K562 (cell line): ENCODE measurements around the gene JUN. TPM values are rescaled to one million over a fixed set of nuclear protein-coding genes. Genes with fewer than 3 reads are reported as not detected.

Experiments
- KLF1 ChIP-seq: fragments of 450-650 bp; IDR thresholded peaks from 2 replicates; pipeline ENCODE4 v1.6.1; 2016; ENCODE audit warnings: missing genetic modification characterization, missing compliant biosample characterization
- MEIS2 ChIP-seq: fragments of 450-650 bp; IDR thresholded peaks from 2 replicates; pipeline ENCODE4 v1.6.1; 2014; ENCODE audit warnings: mild to moderate bottlenecking; ENCODE audit not compliant: partially characterized antibody
- PHF20 ChIP-seq: fragments of 450-650 bp; IDR thresholded peaks from 2 replicates; pipeline ENCODE4 v1.6.1; 2018; ENCODE audit not compliant: partially characterized antibody
- PHTF2 ChIP-seq: fragments of 250-450 bp; sonication (Bioruptor Pico); IDR thresholded peaks from 2 replicates; pipeline ENCODE4 v1.5.0; 2021; ENCODE audit warnings: mild to moderate bottlenecking
- POLR2H ChIP-seq: IDR thresholded peaks from 2 replicates; pipeline ENCODE4 v1.6.1; 2016; ENCODE audit warnings: missing genetic modification characterization, low read depth, mild to moderate bottlenecking, control low read depth, missing compliant biosample characterization, moderate library complexity
- SAP30 ChIP-seq: fragments of 200-600 bp; sonication (generic); IDR thresholded peaks from 2 replicates; pipeline ENCODE4 v1.6.1; 2012; ENCODE audit warnings: borderline replicate concordance, low read depth, mild to moderate bottlenecking, moderate library complexity, low read length, control low read depth, inconsistent platforms; ENCODE audit not compliant: insufficient read depth, poor library complexity, severe bottlenecking
- SIN3A ChIP-seq, 2 experiments: fragments of 150-350 bp in 1 of 2; IDR thresholded peaks; 2 replicates each; pipeline ENCODE4 v1.6.1; 2011 to 2016; ENCODE audit warnings: borderline replicate concordance in 2 of 2, low read depth in 2 of 2, low read length in 2 of 2, mild to moderate bottlenecking in 2 of 2, moderate library complexity in 2 of 2; ENCODE audit not compliant: control insufficient read depth in 1 of 2
- STAG1 ChIP-seq: sonication (generic); formaldehyde crosslinking; IDR thresholded peaks from 2 replicates; pipeline ENCODE4 v1.5.0; 2020; ENCODE audit warnings: missing genetic modification reagents, borderline replicate concordance
- TCF3 ChIP-seq: sonication (generic); formaldehyde crosslinking; IDR thresholded peaks from 2 replicates; pipeline ENCODE4 v1.4.0; 2020; ENCODE audit warnings: mild to moderate bottlenecking, missing genetic modification reagents
- XRCC3 ChIP-seq: fragments of 450-650 bp; IDR thresholded peaks from 2 replicates; pipeline ENCODE4 v1.6.1; 2017; ENCODE audit warnings: mild to moderate bottlenecking, moderate library complexity
- ZNF586 ChIP-seq: fragments of 450-650 bp; formaldehyde crosslinking; conservative IDR thresholded peaks from 2 replicates; pipeline ENCODE4 v1.4.0; 2020; ENCODE audit warnings: mild to moderate bottlenecking, moderate library complexity
- polyA plus RNA-seq, 8 experiments: library from polyadenylated mRNA; depleted of rRNA in 4 of 8; stranded (reverse) in 5 of 8; unstranded in 3 of 8; fragments of >200 nt; fragmentation: Nextera tagmentation in 2 of 8; fragmentation: Illumina TruSeq in 1 of 8; extraction: Ambion mirVana in 2 of 8; extraction: Trizol in 1 of 8; gene quantifications; 2 replicates each; pipeline versions ENCODE4 v1.2.1 to v1.2.3, GENCODE V29; 2011 to 2014; ENCODE audit warnings: inconsistent platforms in 1 of 8, missing spikeins in 1 of 8
- total RNA-seq, 7 experiments: library from RNA; depleted of rRNA in 6 of 7; stranded (reverse); fragments of >200 nt in 6 of 7; fragmentation: Illumina TruSeq in 2 of 7; extraction: Trizol in 2 of 7; gene quantifications; 2 replicates each; pipeline versions ENCODE4 v1.2.1 to v1.2.3, GENCODE V29; 2011 to 2021; ENCODE audit warnings: low replicate concordance in 1 of 7
- TF ChIP-seq, protein P1 (sequence below): fragments of 250-450 bp; sonication (Bioruptor Pico); IDR thresholded peaks from 2 replicates; pipeline ENCODE4 v1.5.0; 2020; ENCODE audit warnings: mild to moderate bottlenecking
- TF ChIP-seq, protein P2 (sequence below): fragments of 450-650 bp; formaldehyde crosslinking; IDR thresholded peaks from 2 replicates; pipeline ENCODE4 v1.4.0; 2020; ENCODE audit warnings: mild to moderate bottlenecking, moderate library complexity
- TF ChIP-seq, protein P3 (sequence below), 3 experiments: fragments of 200-800 bp in 1 of 3; fragments of 250-450 bp in 1 of 3; fragments of 450-650 bp in 1 of 3; sonication (Bioruptor Pico) in 1 of 3; sonication (Bioruptor generic) in 1 of 3; formaldehyde crosslinking in 1 of 3; IDR thresholded peaks; 2 replicates each; pipeline versions ENCODE4 v1.6.1 to v1.8.0; 2016 to 2022; ENCODE audit warnings: mild to moderate bottlenecking in 2 of 3, missing genetic modification characterization in 2 of 3, missing compliant biosample characterization in 1 of 3, moderate library complexity in 1 of 3
- TF ChIP-seq, protein P4 (sequence below): sonication (generic); formaldehyde crosslinking; IDR thresholded peaks from 2 replicates; pipeline ENCODE4 v1.8.0; 2022; ENCODE audit warnings: mild to moderate bottlenecking, missing genetic modification reagents
- TF ChIP-seq, protein P5 (sequence below): fragments of 250-450 bp; sonication (Bioruptor Pico); IDR thresholded peaks from 2 replicates; pipeline ENCODE4 v1.4.0; 2020; ENCODE audit warnings: mild to moderate bottlenecking

The JUN gene
- total and polyA plus RNA-seq, 9 of the 15 experiments (the other 6 are each of a cell fraction or from before 2014, with no cell fraction given) = 0.32 to 23.4 (median 4.0) TPM

DNA sequence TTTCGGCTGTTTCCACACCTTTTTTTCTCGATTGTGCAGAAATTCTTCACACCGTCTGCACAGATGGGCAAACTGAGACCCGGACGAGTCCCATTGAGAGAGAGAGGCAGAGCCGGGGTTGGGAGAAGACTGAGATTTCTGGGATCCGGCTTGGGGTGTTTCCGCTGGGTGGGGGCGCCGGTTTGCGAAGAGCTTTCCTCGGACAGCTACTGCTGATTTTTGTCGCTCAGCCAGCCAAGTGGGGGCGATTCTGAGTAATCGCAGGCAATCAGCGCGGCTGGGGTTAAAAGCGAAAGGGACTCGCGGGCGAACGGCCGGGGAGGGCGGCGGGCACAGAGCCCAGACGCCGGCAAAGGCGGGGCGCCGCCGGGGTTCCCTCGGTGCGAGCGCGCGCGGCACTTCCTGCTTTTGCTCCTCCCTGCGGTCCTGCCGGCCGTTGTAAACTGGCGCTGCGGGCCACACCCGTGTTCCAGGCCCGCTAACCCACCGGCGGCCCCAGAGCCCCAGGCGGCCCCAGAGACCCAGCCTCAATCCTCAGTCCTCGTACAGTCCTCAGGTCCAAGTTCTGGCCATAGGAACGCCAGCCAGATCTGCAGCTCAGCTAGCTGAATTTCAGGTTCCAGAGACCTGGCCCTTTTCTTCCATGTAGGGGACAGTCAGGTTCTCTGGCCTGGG, 32.4 kb upstream of the JUN start (continued):
- no peak for TF ChIP-seq SIN3A (IDR thresholded peaks at IDR 0.05; ENCODE audit: borderline replicate concordance in 2 of 2, control insufficient read depth in 1 of 2, low read depth in 2 of 2, low read length in 2 of 2)
- no peak for TF ChIP-seq PHTF2 (CRISPR knock-in tag)
- TF ChIP-seq, protein P1, sequence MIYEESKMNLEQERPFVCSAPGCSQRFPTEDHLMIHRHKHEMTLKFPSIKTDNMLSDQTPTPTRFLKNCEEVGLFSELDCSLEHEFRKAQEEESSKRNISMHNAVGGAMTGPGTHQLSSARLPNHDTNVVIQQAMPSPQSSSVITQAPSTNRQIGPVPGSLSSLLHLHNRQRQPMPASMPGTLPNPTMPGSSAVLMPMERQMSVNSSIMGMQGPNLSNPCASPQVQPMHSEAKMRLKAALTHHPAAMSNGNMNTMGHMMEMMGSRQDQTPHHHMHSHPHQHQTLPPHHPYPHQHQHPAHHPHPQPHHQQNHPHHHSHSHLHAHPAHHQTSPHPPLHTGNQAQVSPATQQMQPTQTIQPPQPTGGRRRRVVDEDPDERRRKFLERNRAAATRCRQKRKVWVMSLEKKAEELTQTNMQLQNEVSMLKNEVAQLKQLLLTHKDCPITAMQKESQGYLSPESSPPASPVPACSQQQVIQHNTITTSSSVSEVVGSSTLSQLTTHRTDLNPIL = no peak
- TF ChIP-seq STAG1 (CRISPR knock-in tag) = no peak
- TF ChIP-seq, protein P2, sequence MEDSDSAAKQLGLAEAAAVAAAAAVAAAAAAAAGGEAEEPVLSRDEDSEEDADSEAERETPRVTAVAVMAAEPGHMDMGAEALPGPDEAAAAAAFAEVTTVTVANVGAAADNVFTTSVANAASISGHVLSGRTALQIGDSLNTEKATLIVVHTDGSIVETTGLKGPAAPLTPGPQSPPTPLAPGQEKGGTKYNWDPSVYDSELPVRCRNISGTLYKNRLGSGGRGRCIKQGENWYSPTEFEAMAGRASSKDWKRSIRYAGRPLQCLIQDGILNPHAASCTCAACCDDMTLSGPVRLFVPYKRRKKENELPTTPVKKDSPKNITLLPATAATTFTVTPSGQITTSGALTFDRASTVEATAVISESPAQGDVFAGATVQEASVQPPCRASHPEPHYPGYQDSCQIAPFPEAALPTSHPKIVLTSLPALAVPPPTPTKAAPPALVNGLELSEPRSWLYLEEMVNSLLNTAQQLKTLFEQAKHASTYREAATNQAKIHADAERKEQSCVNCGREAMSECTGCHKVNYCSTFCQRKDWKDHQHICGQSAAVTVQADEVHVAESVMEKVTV (CRISPR knock-in tag) = no peak
- TF ChIP-seq MEIS2 = peak; percentile 17
- peak; percentile 77 for TF ChIP-seq PHF20
- TF ChIP-seq SAP30 = peak; percentile 25
- TF ChIP-seq, protein P3, sequence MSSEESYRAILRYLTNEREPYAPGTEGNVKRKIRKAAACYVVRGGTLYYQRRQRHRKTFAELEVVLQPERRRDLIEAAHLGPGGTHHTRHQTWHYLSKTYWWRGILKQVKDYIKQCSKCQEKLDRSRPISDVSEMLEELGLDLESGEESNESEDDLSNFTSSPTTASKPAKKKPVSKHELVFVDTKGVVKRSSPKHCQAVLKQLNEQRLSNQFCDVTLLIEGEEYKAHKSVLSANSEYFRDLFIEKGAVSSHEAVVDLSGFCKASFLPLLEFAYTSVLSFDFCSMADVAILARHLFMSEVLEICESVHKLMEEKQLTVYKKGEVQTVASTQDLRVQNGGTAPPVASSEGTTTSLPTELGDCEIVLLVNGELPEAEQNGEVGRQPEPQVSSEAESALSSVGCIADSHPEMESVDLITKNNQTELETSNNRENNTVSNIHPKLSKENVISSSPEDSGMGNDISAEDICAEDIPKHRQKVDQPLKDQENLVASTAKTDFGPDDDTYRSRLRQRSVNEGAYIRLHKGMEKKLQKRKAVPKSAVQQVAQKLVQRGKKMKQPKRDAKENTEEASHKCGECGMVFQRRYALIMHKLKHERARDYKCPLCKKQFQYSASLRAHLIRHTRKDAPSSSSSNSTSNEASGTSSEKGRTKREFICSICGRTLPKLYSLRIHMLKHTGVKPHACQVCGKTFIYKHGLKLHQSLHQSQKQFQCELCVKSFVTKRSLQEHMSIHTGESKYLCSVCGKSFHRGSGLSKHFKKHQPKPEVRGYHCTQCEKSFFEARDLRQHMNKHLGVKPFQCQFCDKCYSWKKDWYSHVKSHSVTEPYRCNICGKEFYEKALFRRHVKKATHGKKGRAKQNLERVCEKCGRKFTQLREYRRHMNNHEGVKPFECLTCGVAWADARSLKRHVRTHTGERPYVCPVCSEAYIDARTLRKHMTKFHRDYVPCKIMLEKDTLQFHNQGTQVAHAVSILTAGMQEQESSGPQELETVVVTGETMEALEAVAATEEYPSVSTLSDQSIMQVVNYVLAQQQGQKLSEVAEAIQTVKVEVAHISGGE (CRISPR knock-in tag; IDR thresholded peaks at IDR 0.05) = peak in 2 of 3 experiments; percentile 8 to 75; a peak in 1 of 6 replicates
- peak; percentile 82 for TF ChIP-seq POLR2H (tag)
- peak; percentile 38; the same call in 1 of the 2 replicates for TF ChIP-seq KLF1 (tag)
- TF ChIP-seq, protein P4, sequence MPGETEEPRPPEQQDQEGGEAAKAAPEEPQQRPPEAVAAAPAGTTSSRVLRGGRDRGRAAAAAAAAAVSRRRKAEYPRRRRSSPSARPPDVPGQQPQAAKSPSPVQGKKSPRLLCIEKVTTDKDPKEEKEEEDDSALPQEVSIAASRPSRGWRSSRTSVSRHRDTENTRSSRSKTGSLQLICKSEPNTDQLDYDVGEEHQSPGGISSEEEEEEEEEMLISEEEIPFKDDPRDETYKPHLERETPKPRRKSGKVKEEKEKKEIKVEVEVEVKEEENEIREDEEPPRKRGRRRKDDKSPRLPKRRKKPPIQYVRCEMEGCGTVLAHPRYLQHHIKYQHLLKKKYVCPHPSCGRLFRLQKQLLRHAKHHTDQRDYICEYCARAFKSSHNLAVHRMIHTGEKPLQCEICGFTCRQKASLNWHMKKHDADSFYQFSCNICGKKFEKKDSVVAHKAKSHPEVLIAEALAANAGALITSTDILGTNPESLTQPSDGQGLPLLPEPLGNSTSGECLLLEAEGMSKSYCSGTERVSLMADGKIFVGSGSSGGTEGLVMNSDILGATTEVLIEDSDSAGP (CRISPR knock-in tag) = no peak
- TF ChIP-seq TCF3 (CRISPR knock-in tag) = peak; percentile 33; the same call in 1 of the 2 replicates
- TF ChIP-seq ZNF586 = no peak
- no peak for TF ChIP-seq XRCC3
- TF ChIP-seq, protein P5, sequence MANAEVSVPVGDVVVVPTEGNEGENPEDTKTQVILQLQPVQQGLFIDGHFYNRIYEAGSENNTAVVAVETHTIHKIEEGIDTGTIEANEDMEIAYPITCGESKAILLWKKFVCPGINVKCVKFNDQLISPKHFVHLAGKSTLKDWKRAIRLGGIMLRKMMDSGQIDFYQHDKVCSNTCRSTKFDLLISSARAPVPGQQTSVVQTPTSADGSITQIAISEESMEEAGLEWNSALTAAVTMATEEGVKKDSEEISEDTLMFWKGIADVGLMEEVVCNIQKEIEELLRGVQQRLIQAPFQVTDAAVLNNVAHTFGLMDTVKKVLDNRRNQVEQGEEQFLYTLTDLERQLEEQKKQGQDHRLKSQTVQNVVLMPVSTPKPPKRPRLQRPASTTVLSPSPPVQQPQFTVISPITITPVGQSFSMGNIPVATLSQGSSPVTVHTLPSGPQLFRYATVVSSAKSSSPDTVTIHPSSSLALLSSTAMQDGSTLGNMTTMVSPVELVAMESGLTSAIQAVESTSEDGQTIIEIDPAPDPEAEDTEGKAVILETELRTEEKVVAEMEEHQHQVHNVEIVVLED = peak; percentile 78
